Fibroblast of skin of abdomen (primary cell): ENCODE results near the gene AHDC1.

Experiments
- DNase-seq: peaks from one replicate; pipeline ENCODE4 v3.0.0-alpha.2; 2013

AHDC1 gene

DNA sequence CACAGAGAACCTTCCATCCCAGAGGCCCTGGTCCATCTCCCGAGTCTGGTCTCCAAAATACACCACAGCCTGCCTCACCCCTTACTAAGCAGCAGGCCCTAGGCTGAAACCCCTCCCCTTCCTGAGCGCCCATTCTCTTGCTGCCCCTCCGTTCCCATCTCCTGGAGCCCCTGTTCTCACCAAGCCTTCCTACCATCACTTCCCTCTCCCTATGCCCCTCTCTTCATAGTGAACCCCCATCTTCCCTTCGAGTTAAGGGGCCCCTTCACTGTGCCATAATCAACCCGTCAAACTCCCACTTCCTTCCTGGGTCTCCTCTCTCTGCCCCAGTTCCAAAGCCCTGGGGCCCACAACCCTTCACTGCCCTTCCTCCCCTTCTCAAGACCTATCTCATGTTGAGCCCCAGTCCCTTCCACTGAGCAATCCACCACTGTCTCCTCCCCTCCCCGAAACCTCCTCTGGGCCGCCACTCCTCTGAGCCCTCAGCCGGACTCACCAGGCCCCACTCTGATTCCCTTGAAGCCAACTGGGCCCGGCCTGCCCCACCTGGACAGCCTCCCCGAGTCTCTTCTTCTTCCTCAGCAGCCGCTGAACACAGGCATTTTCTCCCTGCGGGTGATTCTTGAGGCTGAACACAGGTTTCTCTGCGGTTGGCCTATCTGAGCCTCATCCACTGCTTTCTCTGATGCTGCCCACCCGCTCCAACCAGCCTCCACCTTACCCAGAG is 71.8 kb downstream of the AHDC1 start:
- no peak for DNase-seq

DNA sequence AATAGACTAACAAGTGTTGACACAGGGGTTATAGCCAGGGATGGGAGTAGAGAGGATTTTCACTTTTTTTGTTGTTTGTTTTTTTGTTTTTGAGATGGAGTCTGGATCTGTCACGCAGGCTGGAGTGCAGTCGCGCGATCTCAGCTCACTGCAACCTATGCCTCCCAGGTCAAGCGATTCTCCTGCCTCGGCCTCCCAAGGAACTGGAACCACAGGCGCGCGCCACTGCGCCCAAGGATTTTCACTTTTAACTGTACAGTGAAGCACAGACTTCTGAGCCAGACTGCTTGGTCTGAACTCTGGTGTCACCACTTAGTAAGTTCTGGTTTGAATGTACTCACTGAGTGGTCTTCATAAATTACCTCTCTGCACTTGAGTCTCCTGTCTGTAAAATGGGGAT is 73.8 kb downstream of the AHDC1 start:
- DNase-seq, result no peak

DNA sequence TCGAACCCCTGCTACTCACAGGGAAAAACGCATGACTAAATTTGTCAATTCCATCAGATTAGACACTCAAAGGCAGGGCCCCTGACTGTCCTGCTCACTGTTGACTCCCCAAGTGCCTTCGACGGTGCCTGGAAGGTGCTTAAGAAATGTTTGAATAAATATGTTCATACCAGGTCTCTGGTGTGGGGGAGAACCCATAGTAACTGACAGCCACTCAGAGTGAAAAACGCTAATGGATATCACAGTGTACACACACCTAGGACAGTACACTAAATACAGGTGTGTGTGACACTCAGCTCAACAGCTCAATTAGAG is 74.3 kb downstream of the AHDC1 start:
- DNase-seq, result no peak

DNA sequence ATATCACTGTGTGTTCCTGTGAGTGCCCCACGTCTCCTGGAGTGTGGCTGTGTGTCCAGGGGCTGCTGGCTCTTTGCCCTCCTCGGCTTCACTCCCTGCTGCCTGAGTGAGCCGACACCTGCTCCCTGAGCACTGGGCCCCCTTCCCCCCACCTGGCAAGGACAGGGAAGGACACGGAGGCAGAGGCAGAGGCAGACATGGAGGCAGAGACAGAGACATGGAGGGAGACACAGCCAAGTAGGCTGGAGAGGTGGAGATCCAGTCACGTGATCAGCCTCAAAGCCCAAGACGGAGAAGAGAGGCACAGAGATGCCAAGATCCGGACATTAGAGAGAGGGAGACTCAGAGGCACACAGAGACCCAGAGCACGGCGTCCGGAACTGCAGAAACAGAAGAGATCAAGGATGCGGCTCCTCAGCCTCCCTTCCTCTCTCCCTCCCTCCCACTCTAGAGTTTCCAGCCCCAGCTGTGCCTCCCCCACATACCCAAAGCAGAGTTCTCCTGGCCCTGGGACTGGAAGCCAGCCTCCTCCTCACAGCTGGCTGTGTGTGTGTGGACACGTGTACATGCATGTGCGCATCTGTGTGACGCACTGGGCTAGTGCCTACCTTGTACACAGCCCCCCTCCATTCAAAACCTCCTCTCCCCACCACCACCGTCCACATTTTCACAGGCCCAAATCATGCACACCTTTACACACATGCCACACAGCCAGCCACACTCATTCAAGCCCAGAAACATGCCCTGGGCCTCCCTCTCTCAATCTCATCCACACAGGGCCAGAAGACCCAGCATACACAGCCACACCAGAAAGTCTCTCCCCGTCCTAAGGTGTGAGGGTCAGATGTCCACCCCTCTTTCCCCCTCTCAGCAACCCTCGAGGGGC is 74.9 kb downstream of the AHDC1 start:
- DNase-seq, result peak; percentile 64

DNA sequence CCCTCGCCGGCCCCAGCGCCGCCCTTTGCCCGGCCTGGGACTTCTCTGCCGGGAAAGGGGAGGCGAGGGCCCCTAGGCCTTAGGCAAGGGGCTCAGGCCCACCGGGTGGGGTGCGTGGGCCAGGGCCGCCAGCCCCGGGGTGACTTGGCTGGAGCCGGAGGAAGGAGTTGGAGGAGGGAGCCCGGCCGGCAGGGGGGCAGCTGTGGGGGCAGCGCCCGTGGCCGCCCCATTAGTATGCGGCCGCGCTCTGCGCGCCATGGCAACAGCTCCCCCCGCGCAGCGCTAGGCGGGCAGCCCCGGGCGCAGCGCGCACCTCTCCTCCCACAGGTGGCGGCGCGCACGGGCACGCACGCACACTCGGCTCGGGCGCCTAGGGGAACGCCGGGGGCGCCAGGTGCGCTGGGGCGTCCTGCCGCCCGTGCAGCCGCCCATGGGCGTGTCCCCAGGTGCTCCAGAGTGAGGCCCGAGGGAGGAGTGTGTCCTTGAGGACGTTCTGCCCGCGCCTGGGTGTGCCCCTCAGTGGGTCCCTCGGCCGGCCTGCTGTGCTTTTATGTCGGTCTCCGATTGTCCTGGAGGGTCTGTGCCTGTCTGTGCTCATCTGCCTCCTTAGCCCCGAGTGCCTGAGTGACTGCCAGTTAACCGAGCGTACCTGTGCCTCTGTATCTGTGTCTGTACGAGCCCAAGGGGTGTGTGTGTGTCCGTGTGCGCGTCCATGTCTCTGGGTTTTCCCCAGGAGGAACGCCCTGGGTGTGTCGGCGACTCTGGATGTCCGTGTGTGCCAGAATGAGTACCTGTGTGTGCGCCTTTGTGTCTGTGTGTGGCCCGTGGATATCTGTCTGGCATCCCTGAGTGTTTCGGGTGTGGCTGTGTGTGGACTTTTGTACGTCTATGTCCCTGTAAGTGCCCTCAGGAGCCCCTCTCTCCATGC is 75.8 kb downstream of the AHDC1 start:
- no peak for DNase-seq

DNA sequence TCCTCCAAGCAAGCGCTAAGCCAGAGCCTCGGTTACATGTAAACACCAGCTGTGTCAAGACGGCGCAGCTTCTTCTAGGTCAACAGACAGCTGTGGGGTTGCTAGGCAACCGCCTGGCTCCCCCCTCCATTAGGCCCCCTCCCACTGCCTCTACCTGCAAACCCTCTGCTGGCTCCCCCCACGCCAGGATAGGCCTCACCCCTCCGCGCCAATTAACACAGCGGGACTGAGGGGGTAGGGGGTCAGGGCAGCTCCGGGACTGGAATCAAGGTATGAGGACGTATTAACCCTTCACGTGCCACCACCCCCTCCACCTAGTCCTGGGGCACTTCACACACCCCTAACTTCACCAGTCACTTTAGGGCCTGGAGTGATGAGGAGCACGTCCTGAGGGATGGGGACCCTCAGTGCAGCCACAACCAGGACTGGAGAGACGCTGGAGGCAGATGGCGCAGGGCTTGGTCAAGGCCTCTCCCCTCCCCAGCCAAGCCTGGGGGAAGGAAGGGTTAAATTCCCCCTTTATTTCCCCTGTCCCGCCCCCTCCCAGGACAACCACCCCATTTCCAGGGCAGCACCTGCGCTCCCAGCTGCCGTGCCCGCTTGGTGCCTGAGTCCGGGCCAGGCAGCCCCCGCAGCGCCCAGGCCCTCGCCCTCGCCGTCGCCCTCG is 76.6 kb downstream of the AHDC1 start:
- DNase-seq, result peak; percentile 57

DNA sequence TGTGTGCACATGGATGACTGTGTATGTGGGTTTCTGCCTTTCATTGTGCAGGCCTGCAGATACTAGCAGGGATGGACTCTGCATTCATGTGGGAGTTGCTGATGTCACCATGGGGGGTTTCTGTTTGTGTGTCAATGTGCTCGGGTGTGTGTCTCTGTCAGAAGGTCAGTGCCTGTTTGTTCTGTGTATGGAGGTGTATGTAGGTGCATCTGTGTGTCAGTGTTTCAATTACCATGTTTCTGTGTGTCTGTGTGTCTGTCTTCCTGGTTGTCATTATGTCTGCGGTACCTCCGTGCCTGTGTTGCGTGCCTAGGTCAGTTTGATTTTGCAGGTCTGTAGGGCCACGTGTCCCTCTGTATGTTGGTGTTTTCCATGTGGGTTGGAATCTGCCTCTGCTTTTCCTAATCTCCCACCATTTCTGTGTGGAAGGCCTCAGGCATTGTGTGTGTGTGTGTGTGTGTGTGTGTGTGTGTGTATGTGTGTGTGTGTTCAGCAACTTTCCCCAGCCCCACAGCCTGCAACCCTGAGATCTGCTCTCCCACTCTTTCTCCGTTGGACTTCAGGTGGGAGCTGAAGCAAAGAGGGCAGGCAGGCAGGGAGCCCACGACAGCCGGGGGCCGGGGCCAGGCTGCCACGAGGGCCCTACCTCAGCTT is 77.2 kb downstream of the AHDC1 start:
- no peak for DNase-seq

DNA sequence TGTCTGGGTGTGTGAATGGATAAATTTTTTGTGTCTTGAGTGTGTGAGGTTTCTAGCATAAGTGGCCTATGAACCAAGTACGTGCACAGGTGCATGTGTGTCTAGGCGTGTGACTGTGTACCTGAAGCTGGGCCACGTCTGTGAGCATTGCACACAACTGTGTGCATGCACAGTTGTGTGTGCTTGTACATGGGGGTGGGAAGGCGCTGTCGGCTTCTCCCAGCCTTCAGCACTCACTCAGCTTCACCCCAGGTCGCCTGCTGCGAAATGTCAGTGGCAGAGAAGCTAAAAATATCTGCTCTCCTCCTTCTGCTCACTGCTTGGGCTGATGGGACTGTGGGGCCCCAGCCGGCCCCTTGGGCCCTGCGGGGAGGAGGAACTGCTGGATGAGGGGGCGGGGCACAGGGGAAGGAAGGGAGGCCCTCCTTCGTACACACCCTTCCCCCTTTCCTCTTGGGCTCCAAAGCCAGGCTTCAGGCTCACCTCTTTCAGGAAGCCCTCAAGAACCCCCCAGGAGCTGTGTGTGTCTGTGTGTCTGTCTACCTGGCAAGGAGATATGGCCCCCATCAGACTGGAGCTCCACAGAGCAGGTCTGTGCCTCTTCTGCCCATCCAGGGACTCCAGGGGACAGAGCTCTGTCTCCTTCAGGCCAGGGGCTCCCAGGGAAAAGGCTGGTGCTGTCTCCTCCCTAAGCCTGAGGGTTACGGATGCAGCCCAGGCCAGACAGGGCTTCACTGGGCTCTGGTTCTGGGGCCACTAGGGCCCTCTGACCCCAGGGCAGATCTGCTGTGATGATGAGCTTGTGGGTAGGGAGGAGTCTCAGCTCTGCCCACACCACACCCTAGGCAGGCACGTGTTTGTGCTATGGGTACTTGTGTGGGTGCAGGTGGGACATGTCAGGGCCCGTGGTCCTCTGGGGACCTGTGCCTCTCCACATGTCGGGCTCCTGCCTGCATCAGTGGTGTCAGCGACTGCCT is 78.4 kb downstream of the AHDC1 start:
- DNase-seq, result peak; percentile 66

DNA sequence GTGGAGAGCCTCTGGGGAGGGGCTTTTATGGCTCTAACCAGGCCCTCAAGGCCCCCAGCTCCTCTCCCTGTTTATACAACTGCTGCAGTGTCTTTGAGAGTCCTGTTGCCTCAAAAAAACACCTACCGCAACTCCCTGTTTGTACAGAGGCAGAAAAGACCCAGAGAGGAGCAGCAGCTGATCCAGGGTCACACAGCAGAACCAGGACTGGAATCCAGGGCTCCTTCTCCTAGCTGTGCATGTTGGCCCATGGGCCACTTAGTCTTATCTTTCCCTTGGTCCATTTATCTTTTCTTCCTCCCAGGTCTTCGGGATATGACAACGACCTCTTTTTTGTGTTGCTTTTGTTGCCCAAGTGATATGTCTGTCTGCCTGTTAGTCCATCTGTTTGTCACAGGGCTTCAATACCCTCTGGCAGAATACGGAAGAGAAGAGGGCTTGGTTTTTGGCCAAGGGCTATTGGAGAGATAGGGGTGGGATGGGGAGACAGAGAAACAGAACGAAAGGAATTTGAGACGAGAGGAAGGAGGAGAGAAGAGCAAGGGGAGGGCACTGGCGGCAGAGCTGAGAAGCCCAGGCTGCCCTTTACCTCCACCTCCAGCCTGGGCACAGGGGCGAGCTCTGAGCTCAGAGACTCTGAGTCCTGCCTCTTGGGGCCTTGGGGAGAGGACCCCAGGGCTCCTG is 80.5 kb downstream of the AHDC1 start:
- no peak for DNase-seq

DNA sequence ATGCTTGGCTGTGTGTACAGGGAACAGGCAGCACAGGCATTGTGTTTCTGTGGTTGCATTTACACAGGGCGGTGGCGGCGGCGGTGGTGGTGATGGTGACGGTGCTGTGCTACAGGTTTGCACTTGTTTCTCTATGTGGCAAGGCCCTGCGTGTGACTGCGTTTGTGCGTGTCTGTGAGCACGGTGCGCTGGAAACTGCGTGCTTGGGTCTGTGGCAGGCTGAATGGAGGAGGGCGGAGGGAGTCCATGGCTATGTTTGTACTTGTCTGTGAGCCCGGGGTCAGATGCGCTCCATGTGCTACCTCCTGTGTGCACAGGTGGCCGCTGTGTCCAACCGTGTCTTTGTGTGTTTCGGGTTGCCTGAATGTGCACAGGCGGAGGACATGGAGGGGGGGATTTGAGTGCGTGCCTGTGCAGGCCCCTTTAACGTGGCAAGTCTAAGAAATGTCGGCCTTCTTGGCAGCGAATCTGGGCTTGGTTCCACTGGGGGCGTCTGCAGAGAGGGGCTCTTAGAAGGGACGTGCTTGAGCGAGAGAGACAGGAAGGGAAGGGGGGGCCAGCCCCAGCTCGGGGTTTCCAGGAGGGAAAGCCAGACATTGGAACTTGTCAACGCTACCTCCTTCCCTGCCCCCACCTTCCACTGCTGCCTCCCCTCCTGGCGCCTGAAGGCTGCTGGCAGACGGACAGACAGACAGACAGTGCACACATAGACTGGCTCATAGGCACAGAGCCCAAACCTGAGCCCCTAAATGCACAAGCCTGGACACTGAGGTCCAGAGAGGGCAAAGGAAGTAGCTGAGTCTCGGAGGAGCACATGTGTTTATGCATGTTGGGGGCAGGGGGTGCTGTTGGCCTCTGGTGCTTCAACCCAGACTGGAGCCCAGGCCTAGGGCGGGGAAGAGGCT is 81.3 kb downstream of the AHDC1 start:
- DNase-seq, result no peak

DNA sequence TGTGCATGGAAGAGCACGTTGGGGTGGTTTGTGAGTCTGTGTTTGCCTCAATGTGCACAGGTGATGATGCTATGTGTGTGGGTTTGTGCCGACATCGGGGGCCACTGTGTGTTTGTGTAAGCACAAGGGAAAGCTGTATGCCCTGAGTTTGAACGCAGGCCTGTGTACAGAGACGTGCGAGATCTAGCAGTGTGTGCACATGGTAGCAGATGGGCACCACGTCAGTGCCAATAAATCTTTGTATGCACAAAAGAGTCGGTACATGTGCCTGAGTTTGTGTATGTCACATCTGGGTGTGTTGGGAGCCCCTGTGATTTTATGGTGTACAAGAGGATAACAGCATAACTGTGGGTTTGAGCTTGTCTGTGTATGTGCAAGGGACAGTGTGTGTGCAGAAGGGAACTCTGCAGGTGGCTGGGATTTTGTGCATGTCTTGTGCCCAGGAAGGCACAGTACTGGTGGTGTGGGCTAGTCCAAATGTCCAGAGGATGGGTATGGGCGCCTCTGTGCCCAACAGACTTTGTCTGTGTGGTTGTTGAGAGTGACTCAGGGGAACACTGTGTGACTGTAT is 82.0 kb downstream of the AHDC1 start:
- DNase-seq, result no peak

DNA sequence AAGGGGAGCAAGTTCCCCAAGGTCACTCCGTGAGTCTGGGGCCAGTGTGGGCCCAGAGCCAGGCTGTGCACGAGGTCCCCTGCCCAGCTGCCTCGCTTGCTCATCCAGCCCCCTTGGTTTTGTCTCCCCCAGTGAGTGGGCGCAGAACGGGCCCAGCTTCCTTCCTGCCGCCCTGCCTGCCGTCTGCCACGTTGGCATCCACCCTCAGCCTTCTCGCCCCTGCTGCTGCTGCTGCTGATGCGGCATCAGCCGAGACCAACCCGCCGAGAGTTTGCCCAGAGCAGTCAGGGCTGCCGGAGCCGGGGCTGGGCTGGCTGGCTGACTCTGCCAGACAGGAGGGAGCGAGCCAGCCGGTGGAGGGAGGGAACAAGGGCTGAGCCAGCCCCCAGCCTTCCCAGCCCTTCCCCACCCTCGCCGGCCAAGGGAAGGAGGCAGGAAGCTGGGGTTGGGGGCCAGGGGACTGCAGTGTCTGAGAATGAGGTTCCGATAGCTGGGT is 82.6 kb downstream of the AHDC1 start:
- no peak for DNase-seq

DNA sequence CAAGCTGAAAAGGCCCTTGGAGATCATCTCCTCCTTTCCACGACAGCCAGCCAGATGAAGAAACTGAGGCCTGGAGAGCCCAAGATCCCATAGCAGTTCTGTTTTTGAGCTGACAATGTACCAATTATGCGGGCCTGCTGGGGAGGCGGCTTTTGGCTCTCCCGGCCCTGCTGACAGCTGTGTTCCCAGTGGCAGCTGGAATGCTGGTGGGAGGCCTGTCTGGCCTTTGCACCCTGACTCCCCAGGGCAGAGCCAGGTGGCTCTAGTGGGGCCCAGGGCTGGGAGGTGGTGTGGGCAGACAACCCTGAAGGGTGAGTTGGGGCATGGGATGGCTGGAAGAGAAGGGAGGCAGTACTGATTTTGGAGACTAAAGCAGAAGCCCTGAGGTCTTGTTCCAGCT is 83.3 kb downstream of the AHDC1 start:
- no peak for DNase-seq

DNA sequence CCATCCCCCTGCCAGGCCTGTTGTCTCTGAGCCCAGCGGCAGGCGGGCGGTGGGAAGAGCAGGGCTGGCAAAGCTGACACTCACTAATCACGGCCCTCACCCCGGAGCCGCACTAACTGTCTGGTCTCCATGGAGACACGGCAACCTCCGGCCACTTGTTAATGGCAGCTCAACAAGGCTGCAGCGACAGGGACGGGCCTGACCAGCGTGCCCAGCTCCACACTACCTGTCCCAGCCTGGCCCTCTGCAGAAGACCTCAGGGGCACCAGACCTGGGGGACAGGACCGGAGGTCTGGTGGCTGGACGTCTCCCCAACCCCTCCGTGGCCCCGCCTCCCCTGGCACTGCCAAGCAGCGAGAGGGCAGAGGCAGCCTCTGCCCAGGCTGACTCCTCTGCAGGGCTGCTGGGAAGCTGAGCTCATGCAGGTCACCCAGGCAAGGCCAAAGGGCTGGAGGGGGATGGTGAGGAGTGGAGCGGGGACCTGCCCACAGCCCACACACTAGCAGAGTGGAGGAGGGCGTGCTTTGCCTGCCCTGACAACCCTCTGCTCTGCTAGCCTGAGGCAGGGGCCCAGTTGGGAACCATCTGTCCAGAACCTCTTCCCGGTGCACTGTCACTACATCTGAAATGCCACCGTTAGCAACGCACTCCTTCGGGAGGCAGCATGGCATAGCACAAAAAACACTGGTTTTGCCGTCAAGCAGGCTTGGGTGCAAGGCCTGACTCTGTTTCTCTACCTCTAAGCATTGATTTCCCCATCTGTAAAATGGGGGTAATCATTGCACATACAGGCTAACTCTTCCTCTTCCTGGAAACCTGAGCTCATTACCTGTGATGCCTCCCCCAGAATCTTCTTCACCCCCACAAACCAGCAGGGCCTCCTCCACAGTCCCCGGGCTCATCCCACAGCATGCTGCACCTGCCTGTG is 84.3 kb downstream of the AHDC1 start:
- DNase-seq, result no peak

DNA sequence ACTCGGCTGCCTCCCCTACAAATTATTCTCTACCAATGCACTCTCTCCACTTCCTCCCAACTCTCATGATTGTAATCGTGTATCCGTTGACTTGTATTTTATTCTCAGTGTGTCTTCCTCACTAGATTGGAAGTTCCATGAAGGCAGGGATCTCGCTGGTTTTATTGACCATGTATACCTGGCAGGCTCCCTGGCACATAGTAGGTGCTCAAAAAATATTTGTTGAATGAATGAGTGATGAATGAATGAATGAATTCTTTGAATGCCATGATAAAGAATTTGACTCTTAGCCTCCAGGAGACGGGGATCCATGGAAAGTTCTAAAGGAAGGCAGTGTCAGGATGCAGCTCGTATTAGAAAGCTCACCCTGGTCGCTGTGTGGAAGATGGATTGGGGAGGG is 85.1 kb downstream of the AHDC1 start:
- no peak for DNase-seq

DNA sequence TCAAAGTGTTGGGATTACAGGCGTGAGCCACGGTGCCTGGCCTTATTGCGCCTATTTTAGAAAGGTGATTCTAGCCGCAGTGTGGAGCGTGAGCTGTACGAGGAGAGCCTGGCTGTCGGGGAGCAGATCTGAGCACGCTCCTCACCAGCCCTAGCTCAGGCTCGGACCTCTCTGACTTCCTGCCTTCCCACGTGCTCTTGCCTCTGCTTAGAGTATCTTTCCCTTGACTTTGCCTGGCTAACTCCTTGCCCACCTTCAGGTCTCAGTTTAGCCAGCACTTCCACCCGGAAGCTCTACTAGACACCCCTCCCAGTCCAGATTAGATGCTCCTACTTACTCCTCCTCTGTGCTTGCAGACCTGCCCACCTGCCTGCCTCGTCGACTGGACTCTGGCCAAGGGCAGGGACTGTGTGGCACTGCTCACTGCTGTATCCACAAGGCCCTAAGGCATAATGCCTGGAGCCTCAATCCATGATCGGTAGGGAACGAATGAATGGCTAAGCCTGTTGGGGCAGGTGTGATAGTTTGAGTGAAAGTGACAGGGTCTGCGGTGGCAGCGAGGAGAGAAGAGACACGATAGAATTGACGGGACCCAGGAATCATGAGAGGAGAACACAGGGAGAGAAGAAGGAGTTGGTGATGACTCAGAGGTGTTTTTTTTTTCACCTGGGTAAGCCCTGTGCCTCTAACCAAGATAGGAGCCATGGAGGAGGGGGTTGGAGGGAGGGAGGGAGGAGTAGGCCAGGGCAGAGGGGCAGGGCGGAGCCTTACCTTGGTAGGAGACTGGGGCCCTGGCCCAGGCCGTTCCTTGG is 85.8 kb downstream of the AHDC1 start:
- DNase-seq, result no peak
